ENCODE data around the gene GRAMD1C. TPM values are rescaled to one million over a fixed set of nuclear protein-coding genes. Genes with fewer than 3 reads are reported as not detected.

Gene GRAMD1C
- total RNA-seq, result 2.3 and 2.6 TPM in 2 replicates

GRCh38 chr3:113838631-113839209 lies at the start of gene GRAMD1C:
GRAMD1C (plus strand) TSS chr3:113838788; CDS start chr3:113838910, 122 bp downstream.

GRCh38 chr3:113947372-113948014 lies 108.9 kb downstream of the GRAMD1C start, which contains the start of gene ZDHHC23:
ZDHHC23 (plus strand) TSS chr3:113948013; CDS start chr3:113948803, 790 bp downstream.

Other genes with a start within 250 kb of the GRAMD1C start
- 4.9 and 9.4 TPM in 2 replicates for gene USF3, start 142.1 kb upstream of the GRAMD1C start, total RNA-seq
- gene NAA50, start 92.5 kb upstream of the GRAMD1C start, total RNA-seq, result 93.2 and 135 TPM in 2 replicates
- gene ATP6V1A, start 91.8 kb upstream of the GRAMD1C start, total RNA-seq, result 30.0 and 42.3 TPM in 2 replicates
- 1.1 and 2.9 TPM in 2 replicates for gene ZDHHC23, start 109.2 kb downstream of the GRAMD1C start, total RNA-seq
- 1.1 and 2.3 TPM in 2 replicates for gene CCDC191, start 217.7 kb downstream of the GRAMD1C start, total RNA-seq
- 10.7 and 25.1 TPM in 2 replicates for gene QTRT2, start 217.9 kb downstream of the GRAMD1C start, total RNA-seq

Measured in cardiac atrium fibroblast (primary cell).